Type B pancreatic cell (in vitro differentiated cells): ENCODE results near the gene CA5B. TPM values are rescaled to one million over a fixed set of nuclear protein-coding genes. Genes with fewer than 3 reads are reported as not detected.
"Not testable (repeated sequence)": the region's sequence is repeated elsewhere in the genome, so short reads cannot be mapped to it uniquely, and the experiment has no call there.

Source experiments
- DNase-seq: peaks from one replicate; pipeline ENCODE4 v3.0.0; 2021; ENCODE audit warnings: mixed read lengths; ENCODE audit not compliant: unreplicated experiment; ENCODE audit errors: extremely low spot score
- H3K27ac Mint-ChIP-seq: 2 replicates; pipeline ENCODE4 v1.8.0; 2021; ENCODE audit warnings: mild to moderate bottlenecking, mixed read lengths
- H3K27me3 Mint-ChIP-seq: 2 replicates; pipeline ENCODE4 v1.8.0; 2021; ENCODE audit warnings: mixed read lengths
- H3K36me3 Mint-ChIP-seq: 2 replicates; pipeline ENCODE4 v1.8.0; 2021; ENCODE audit warnings: mixed read lengths
- H3K4me1 Mint-ChIP-seq: one replicate; pipeline ENCODE4 v1.8.0; 2021; ENCODE audit warnings: mixed read lengths; ENCODE audit not compliant: unreplicated experiment
- H3K4me3 Mint-ChIP-seq: 2 replicates; pipeline ENCODE4 v1.8.0; 2021; ENCODE audit warnings: mild to moderate bottlenecking, mixed read lengths
- H3K9me3 Mint-ChIP-seq: 2 replicates; pipeline ENCODE4 v1.8.0; 2021; ENCODE audit warnings: mixed read lengths
- CTCF ChIP-seq: fragments of 200-600 bp; sonication (generic); conservative IDR thresholded peaks from 2 replicates; pipeline ENCODE4 v1.5.0; 2021; ENCODE audit warnings: antibody characterized with exemption, mild to moderate bottlenecking
- total RNA-seq: library from RNA; stranded (reverse); gene quantifications from 2 replicates; pipeline ENCODE4 v1.2.1, GENCODE V29; 2021; ENCODE audit warnings: low replicate concordance

The CA5B gene
- total RNA-seq, 1 donor from 2014 or later, result 16.7 TPM

DNA sequence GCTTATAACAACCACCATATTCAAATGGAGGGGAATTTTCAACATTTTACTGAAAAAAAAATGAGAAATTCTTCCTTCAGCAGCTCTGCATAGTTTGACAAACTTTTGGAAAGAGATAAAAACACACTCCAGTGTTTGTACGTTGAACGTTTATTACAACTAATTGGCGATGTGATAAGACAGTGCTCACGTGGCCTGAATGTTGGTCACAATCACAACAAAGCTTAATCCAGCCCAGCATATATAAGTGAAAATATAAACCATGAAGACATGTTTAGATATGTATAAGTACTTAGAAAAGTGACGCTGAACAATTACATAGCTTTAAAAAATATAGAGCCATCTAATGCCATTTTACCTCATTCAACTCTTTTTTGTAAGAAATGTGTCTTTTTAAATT is 87.9 kb downstream of the CA5B start:
- Mint-ChIP-seq H3K27me3 (no peaks in the 10 kb centered on the region), H3K27ac (no peak overlapping the region), H3K9me3 (no peaks in the 10 kb centered on the region), H3K4me3 (no peak overlapping the region), H3K36me3 (peaks cover 38% of the 10 kb centered on the region), H3K4me1 (no peaks in the 10 kb centered on the region)
- no peak for TF ChIP-seq CTCF
- DNase-seq, result no peak

DNA sequence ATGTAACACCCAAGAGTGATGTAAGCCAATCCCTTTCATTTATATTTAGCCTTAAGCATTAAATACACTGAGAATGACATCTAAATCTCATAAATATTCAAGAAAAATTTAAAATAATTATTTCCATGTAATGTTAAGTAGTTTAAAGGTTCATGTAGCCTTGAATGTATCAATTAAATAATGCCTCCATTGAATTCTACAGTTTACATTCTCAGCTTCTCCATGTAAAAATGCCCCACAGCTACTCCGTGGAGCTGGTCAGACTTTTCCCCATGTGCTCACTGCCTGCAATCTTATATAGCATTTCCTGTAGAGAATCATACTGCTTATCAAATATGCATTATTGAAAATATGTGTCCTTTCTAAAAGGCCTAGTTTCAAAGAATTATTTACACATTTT is 91.1 kb downstream of the CA5B start:
- Mint-ChIP-seq H3K27ac (no peak overlapping the region), H3K9me3 (no peaks in the 10 kb centered on the region), H3K36me3 (peaks cover 26% of the 10 kb centered on the region), H3K27me3 (no peaks in the 10 kb centered on the region), H3K4me1 (no peaks in the 10 kb centered on the region), H3K4me3 (no peak overlapping the region)
- no peak for TF ChIP-seq CTCF
- no peak for DNase-seq

- not testable (repeated sequence) for H3K4me1 Mint-ChIP-seq, DNase-seq, H3K4me3 Mint-ChIP-seq, H3K27me3 Mint-ChIP-seq, H3K27ac Mint-ChIP-seq, H3K9me3 Mint-ChIP-seq
- H3K36me3 Mint-ChIP-seq, result peaks cover 20% of the 10 kb centered on the region
Observed at GRCh38 chrX:15831347-15831746, 93.3 kb downstream of the CA5B start.

DNA sequence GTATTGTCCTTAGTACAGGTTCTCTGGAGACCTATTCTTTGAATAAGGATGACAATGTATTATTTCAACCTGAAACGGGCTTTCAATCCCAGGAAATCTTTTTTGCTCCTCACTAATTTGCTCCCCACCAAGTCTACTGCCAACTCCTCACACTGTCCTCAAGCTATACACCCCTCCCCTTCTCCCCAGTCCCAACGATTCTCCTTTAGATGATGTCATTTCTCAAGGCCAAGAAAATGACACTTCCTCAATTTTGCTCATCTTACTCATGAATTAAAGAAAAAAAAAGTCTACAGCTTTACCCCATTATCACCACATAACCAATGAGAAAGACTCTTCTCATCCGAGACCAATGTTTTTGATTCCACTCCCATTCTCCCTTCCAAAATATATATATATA is 96.0 kb downstream of the CA5B start:
- Mint-ChIP-seq H3K27ac (no peak overlapping the region), H3K27me3 (no peaks in the 10 kb centered on the region), H3K36me3 (peaks cover 10% of the 10 kb centered on the region), H3K4me1 (no peaks in the 10 kb centered on the region), H3K9me3 (no peaks in the 10 kb centered on the region), H3K4me3 (no peak overlapping the region)
- TF ChIP-seq CTCF, result no peak
- DNase-seq, result no peak

DNA sequence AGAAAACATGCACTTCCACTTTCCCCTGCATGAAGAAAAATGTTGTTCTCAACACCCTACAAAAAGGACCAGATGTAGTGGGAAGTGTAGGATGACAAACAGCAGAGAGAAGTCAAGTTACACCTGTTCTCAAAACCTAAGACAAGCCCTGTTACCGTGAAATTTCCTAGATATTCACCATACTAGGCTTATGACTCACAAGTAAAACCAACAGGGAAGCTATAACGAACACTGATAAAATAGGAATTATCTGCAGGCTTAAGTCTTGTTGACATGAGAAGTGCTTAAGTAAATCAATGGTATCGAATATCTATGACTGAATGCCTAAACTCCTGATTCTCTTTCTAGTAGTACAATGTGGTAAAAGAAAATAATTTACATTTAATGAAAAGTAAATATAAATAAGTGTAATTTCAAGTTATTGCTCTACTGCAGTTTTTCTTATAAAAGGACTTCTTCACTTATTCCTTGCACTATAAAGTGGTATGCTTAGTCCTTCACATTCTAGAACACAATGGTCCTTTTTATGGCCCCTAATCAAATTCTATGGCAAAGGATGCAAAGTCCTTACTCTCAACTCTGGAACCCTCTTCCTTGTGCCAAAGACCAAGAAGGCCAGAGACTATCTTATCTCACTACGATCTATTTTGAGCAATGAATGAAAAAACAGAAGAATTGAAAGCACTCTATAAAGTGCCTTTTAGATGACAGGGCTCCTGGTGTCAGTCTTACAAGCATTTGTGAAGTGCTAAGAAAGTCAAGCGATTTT is 96.9 kb downstream of the CA5B start:
- H3K27ac Mint-ChIP-seq, result peak overlapping the region; percentile 40
- no peak overlapping the region for H3K4me3 Mint-ChIP-seq
- no peaks in the 10 kb centered on the region for H3K4me1 Mint-ChIP-seq
- peaks cover 5% of the 10 kb centered on the region for H3K36me3 Mint-ChIP-seq
- TF ChIP-seq CTCF, result no peak
- H3K9me3 Mint-ChIP-seq, result no peaks in the 10 kb centered on the region
- no peaks in the 10 kb centered on the region for H3K27me3 Mint-ChIP-seq
- no peak for DNase-seq

Other genes with a start within 250 kb of the CA5B start
- 23.6 and 36.2 TPM in 2 replicates for gene PIR, start 244.9 kb upstream of the CA5B start, total RNA-seq
- gene BMX, start 237.5 kb upstream of the CA5B start, total RNA-seq, result 0.24 TPM in 1 of 2 replicates, not detected in the other
- 22.6 and 74.5 TPM in 2 replicates for gene ACE2, start 137.3 kb upstream of the CA5B start, total RNA-seq
- gene CLTRN, start 73.5 kb upstream of the CA5B start, total RNA-seq, result 1.6 and 3.9 TPM in 2 replicates
- gene ZRSR2, start 52.2 kb downstream of the CA5B start, total RNA-seq, result 15.5 and 16.6 TPM in 2 replicates
- gene AP1S2, start 116.5 kb downstream of the CA5B start, total RNA-seq, result 51.4 and 87.8 TPM in 2 replicates